Measurements from ENCODE around the gene KRT80.

The KRT80 gene

GRCh38 chr12:52228366-52228765, 36.6 kb upstream of the KRT80 start:
- no peak for DNase-seq

DNA sequence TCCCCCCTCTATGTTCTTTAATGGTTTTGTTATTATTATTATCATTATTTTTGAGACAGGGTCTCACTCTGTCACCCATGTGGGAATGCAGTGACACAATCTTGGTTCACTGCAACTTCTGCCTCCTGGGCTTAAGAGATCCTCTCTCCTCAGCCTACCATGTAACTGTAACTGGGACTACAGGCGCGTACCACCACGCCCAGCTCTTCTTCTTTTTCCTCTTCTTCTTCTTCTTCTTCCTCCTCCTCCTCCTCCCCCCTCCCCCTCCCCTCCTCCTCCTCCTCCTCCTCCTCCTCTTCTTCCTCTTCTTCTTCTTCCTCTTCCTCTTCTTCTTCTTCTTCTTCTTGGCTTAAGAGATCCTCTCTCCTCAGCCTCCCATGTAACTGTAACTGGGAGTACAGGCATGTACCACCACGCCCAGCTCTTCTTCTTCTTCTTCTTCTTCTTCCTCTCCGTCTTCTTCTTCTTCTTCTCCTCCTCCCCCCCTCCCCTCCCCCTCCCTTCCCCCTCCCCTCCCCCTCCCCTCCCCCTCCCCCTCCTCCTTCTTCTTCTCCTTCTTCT, 35.9 kb upstream of the KRT80 start:
- peak; percentile 33 for DNase-seq

DNA sequence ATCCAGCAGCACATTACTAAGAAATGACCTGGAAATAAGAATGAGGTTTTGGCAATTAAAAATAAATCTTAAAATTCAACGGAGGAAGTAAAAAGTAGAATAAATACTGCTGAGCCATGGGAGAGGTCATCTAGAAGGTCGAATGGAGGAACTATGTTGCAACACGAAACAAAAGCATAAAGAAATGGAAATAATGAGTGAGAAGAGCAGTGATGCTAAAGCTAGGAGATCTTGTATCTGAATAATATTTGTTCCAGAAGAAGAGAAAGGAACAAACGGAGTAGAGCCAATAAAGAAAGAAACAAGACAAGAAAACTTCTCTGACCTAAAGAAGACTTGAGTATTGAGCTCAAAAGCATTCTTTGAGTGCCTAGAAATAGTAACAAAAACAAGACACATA, 34.6 kb upstream of the KRT80 start:
- peak; percentile 54 for DNase-seq

- DNase-seq, result no peak
Observed at GRCh38 chr12:52225752-52226151, 33.9 kb upstream of the KRT80 start.

DNA sequence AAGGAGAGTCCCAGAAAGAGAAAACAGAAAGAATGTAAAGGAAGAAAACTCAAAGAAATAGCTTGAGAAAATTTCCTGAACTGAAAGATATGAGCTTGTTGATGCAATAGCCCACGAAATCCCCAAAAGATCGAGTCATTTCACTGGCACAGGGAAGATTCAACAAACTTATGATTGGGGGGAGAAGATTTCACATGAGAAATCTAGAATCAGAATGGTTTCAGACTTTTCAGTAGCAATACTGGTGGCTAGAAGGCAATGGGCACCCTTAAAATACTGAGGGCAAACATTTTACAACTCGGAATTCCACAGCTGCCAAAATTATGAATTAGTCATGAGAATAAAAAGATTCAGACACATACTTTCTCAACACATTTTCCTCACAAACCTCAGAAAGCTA, 32.3 kb upstream of the KRT80 start:
- peak; percentile 65 for DNase-seq

DNA sequence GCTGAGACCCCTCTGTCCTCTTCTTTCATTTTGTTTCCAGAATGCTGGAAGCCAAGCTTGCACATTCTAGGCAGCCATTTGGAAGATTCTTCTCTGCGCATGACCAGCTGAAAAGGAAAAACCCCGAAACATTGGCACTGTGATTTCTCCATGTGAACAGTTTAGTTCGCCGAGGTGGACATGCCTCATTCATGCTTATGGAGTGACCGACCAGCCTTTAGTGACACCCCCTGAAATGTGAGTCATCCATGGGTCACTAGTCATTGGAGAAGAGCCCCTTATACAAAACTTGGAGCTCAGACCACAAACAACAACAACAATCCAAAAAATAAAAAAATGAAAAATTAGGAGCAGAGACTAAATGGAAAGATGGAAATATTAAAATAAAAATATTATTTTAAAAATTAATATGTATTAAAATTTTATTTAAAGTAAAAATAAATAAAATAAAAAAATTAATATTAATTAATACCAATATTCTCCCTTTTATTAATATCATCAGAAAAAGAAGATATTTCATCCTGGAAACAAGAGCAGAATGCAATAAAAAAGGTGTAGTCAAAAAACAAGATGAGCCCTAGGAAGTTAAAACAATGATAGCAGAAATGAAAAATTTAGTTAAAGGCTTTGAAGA, 31.7 kb upstream of the KRT80 start:
- DNase-seq, result peak; percentile 33

GRCh38 chr12:52222692-52223091, 30.9 kb upstream of the KRT80 start:
- DNase-seq, result no peak

DNA sequence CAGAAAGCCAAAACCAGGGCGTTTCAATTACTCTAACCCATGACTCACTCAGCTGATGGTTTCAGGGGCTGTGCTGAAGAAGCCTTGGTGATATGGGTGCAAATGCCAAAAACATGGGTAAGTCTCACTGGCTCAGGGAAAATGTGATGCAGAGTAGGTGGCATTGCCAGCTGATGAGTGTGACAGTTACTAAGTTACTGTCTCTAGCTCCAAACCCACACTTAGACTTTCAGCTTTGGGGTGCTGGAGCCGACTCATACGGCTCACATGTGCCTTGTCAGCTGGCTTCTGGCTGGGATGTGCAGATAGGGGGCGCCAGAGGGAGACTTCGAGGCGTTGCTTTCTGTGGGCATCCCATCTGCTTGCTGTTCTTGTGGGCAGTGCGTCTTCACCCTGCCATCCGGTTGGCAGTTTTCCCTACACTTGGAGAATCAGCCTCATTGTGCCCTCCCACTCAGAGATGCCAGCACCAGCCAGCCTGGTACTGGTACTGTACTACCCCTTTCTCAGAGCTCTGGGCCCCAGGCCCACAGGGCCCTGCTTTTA, 30.2 kb upstream of the KRT80 start:
- DNase-seq, result peak; percentile 69

DNA sequence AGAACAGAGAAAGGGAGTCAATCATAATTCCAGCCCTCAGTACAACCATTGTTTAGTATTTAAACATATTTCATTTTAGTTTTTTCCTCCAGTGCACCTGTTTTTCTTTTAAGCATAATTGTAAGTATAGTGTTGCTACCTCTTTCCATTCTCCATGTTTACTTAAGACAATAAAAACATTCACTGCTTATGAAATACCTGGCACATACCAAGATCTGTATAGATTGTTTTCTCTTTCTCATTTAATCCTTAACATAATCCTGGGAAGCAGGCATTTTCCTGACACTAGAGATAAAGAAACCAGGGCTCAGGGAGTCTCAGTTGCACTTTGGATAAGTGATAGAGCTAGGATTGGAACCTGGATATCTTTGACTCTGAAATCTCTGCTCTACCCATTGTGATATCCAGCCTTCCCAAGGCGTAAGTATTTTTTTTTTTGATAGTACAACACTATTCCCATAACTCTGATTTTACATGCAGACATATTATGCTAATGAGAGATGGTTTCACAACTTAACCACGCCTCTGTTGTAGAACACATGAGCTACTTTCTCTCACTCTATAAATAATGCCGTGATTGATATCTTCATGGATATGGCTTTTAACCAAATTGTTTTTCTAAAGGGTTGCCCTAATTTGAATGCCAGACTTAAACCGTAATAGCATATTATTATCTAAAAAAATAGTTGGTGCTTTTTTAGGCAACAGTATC, 29.4 kb upstream of the KRT80 start:
- DNase-seq, result no peak

- DNase-seq, result no peak
Observed at GRCh38 chr12:52220477-52220876, 28.7 kb upstream of the KRT80 start.

DNA sequence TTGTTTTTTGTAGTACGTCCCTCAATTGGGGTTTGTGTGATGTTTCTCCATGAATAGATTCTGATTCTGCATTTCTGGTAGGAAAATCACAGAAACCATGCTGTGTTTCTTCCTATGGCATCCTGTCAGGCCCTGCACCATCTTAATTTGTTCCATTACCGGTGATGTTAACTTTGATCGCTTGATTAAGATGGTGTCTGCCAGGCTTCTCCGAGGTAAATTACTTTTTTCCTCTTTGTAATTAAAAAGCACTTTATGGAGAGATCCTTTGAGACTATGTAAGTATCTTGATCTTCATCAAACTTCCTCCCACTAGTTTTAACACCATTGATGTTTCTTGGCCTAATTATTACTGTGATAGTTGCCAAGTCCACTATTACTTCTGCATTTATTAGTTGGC, 26.2 kb upstream of the KRT80 start:
- DNase-seq, result no peak

DNA sequence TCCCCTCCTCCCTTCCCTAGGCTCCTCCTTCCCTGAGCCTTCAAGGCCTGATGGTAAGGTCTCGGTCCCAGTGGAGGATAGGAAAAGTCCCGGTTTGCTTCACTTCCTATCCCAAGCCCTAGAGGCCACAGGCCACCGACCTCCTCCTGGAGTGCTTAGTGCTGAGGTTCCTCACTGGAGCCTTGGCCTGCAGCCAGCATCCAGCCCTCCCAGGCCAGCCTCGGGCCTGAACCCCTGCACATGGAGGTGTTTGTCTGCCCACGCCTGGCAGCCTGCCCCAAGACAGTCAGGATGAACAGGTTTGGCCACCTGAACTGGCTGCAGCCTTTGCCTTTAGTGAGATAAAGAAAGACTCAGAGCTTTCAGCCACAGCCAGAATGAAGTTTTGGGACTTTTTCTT, 25.4 kb upstream of the KRT80 start:
- peak; percentile 52 for DNase-seq

DNA sequence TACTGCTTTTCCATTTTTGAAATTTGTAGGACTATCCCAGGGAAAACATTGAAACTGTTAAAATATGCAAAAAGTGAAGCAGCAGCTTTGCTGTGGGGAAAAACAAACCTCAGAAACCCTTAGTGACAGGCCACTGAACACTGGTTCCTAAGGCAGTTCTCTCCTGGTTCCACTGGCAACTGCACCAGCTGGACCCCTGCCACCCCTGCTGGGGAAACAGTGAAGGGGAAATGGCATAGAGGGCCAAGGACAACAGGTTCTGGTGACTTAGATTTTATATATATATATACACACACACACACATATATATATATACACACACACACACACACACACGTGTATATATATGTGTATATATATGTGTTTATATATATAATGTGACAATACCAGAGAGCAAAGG, 25.0 kb upstream of the KRT80 start:
- DNase-seq, result no peak

GRCh38 chr12:52216100-52216499, 24.3 kb upstream of the KRT80 start:
- no peak for DNase-seq

DNA sequence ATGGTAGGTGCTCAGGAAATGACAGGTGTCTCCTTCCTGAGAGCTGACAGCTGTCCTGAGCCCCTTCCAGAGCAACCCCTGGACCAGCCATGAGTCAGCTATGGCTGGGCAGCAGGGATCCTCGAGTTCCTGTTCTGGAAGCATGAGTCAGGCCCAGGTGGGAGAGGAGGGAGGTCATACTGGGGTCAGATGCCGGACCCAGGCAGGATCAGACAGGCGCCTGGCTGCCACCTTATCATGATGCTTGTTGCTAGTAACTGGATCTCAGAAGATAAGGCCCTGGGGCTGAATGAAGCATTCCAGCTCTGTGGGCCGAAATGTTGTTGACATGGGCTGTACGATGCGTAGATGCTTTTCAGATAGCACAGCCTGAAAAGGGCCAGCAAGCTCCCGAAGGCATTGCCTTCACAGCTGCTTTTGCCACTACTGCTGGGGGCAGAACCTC, 23.8 kb upstream of the KRT80 start:
- no peak for DNase-seq

DNA sequence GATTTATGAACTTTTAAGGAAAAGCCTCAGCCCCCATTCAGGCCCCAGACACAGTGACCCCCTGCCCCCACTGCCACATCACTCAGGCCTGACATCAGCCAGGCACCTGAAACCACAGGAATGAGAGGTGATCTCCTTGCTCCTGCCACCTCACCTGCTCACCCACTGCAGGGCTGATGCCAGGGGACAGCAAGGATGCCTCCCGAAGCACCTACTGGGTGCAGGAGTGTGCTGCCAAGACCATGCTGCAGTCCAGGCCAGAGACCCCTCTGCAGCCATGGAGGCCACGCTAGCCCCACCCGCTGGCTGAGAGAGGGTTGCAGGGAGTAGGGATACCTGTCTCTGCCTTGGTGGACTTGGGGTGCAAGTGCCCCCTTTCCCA, 22.6 kb upstream of the KRT80 start:
- no peak for DNase-seq

- DNase-seq, result peak; percentile 80
Observed at GRCh38 chr12:52213564-52214420, 22.0 kb upstream of the KRT80 start.

GRCh38 chr12:52212701-52213563, 21.1 kb upstream of the KRT80 start:
- DNase-seq, result no peak

DNA sequence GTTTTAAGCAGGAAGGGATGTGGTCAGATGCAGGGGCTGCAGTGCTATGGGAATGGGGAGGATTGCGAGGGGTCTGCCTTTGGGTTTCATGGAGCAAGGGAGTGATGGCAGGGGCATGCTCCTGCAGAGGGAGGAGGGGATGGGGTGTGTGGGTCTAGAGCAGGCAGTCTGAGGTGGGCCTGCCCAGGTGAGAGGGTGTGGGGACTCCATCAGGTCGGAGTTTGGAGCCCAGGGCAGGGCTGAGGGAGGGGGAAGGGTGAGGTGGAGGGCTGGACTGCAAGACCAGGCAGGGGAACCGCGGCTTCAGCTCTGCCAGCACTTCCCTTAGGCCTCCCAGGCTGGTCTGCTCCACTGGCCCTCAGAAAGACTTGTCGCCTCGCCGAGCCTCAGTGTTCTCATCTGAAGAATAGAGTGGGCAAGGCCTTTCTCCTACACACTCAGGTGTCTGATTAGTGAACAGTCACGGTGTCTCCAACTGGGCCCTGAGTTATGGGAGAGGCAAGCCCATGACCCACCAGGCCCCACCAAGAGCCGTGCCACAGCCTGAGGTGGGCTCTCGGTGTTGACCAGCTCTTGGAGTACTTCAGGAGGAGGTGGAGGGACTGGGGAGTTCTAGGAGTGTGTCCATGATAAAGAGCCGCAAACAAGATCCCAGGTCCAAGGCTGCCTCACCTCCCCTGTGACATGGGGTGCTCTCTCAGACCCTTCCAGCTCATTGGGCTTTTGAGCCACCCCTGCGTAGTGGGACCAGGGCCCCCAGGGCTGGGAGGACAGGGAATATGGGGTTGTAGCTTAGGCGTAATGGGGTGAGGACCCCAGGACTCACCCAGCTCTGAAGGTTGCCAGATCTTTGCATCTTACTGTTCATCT, 20.1 kb upstream of the KRT80 start:
- no peak for DNase-seq

- DNase-seq, result no peak
Observed at GRCh38 chr12:52210925-52211650, 19.3 kb upstream of the KRT80 start.

Measured in inflammatory macrophage treated with lipopolysaccharide for 4 hours (primary cell).